GM10248 (cell line): ENCODE measurements around the gene FAM216B.

Experiments
- CTCF ChIA-PET: fragments of 300-600 bp; sonication (Branson Sonifier 250); formaldehyde crosslinking; extraction: SDS; loops from one replicate; lab custom pipeline; 2021; ENCODE audit warnings: antibody characterized with exemption; lab: Yijun Ruan, JAX
- POLR2A ChIA-PET: fragments of 350-650 bp; sonication (Branson Sonifier 250); formaldehyde crosslinking; extraction: SDS; loops from one replicate; lab custom pipeline; 2020; ENCODE audit warnings: antibody characterized with exemption; lab: Yijun Ruan, JAX
- DNase-seq: peaks from one replicate; pipeline ENCODE4 v3.0.0; 2012; ENCODE audit errors: extremely low spot score
- CTCF ChIP-seq: IDR thresholded peaks from 2 replicates; pipeline ENCODE4 v1.5.1; 2012; ENCODE audit warnings: mild to moderate bottlenecking, low read depth; ENCODE audit errors: extremely low read depth, missing control alignments, control extremely low read depth

The FAM216B gene

GRCh38 chr13:42792154-42792553 lies 10.8 kb downstream of the FAM216B start:
- TF ChIP-seq CTCF, result no peak
- POLR2A ChIA-PET, result no interaction called here
- CTCF ChIA-PET, result no interaction called here
- no peak for DNase-seq

GRCh38 chr13:42794577-42795275 lies 13.3 kb downstream of the FAM216B start:
- DNase-seq, result no peak
- POLR2A ChIA-PET, result no interaction called here

GRCh38 chr13:42795666-42796065 lies 14.3 kb downstream of the FAM216B start:
- no peak for TF ChIP-seq CTCF
- CTCF ChIA-PET, result no interaction called here
- POLR2A ChIA-PET, result no interaction called here
- no peak for DNase-seq

More at GRCh38 chr13:42794577-42795275, 13.3 kb downstream of the FAM216B start:
- no peak for TF ChIP-seq CTCF
- CTCF ChIA-PET, result no interaction called here

- ChIA-PET POLR2A (no interaction called here), CTCF (interaction anchor here (1.3 to 1.4 kb wide), 2 partner anchors 9 to 15 kb away, joined by 3 read pairs; no protein-coding TSS in a partner anchor)
- no peak for TF ChIP-seq CTCF
These were observed 15.5 kb downstream of the FAM216B start for GRCh38 chr13:42796747-42797356.

GRCh38 chr13:42798118-42798517 lies 16.7 kb downstream of the FAM216B start:
- DNase-seq, result no peak
- CTCF ChIA-PET, result interaction anchor here (1.0 to 1.3 kb wide), 6 partner anchors 8 to 127 kb away, joined by 3 to 4 read pairs (median 3); no protein-coding TSS in a partner anchor
- POLR2A ChIA-PET, result no interaction called here
- TF ChIP-seq CTCF, result no peak

More at GRCh38 chr13:42796747-42797356, 15.5 kb downstream of the FAM216B start:
- DNase-seq, result no peak

- ChIA-PET CTCF (interaction anchor here (1.7 kb wide), 1 partner anchor 39 kb away, joined by 3 read pairs; no protein-coding TSS in a partner anchor), POLR2A (no interaction called here)
- no peak for TF ChIP-seq CTCF
- DNase-seq, result no peak
These were observed 18.8 kb downstream of the FAM216B start for GRCh38 chr13:42800109-42800643.
